ENCODE results near the gene NLRP6.

The NLRP6 gene

DNA sequence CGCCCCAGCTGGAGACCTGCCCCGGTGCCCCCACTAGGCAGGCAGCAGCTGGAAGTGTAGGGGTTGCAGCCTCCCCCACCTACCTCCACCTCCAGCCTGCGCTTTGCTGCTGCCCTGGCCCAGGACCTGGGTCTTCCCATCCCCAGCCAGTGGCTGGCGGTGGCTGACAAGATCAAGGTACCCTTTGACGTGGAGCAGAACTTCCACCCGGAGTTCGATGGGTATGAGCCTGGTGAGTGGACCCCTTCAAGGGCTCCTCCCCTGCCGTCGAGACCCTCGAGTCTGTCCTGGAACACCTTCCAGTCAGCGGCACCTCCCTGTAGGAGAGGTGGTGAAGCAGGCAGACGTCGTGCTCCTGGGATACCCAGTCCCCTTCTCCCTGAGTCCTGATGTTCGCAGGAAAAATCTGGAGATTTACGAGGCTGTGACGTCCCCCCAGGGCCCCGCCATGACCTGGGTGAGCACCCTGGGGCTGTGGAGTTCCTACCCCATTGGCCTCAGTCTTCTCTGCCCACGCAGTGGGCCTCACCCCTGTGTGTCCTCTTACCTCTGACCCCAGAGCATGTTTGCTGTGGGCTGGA lies 15.2 kb downstream of the NLRP6 start:
- DNase-seq (ENCODE audit: low read depth in 3 of 3) = no peak

DNA sequence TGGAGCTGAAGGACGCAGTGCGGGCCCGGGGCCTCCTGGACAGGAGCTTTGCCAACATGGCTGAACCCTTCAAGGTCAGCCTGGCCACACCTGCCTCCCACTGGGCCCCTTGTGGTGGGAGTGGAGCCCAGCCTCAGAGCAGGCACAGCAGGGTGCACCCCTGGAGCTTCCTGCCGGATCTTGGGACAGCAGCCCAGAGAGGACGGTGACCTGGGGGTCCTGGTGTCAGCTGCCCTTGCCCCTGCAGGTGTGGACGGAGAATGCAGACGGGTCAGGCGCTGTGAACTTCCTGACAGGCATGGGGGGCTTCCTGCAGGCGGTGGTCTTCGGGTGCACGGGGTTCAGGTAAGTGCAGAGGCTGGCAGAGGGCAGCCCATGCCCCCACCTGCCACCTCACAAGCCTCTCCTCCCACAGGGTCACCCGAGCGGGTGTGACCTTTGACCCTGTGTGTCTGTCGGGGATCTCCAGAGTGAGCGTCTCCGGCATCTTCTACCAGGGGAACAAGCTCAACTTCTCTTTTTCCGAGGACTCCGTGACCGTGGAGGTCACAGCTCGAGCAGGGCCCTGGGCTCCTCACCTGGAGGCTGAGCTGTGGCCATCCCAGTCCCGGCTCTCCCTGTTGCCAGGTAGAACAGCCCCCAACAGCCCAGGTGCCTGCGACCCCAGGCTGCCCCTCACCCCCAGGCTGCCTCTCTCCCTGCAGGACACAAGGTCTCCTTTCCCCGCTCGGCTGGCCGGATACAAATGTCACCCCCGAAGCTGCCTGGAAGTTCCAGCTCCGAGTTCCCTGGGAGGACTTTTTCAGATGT lies 15.8 kb downstream of the NLRP6 start:
- DNase-seq (ENCODE audit: low read depth in 3 of 3) = no peak

DNA sequence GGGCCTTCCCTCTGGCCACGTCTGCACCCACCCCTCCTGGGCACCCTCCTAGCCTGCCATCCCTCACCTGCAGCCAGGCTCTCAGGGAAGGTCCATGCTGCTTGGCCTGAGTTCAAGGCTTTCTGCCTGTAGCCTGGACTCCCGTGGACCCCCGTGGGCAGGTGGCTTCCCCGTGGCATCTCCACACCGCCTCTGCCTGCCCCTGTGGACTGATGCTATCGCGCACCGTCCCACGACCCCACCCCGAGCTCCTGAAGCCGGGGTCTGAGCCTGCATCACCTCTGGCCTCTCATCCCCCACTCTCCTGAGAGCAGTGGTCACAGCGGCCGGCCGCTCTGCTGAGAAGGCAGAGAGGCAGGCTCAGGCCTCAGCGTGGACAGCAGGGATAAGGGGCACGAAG lies 16.6 kb downstream of the NLRP6 start:
- DNase-seq (ENCODE audit: low read depth in 3 of 3) = no peak

DNA sequence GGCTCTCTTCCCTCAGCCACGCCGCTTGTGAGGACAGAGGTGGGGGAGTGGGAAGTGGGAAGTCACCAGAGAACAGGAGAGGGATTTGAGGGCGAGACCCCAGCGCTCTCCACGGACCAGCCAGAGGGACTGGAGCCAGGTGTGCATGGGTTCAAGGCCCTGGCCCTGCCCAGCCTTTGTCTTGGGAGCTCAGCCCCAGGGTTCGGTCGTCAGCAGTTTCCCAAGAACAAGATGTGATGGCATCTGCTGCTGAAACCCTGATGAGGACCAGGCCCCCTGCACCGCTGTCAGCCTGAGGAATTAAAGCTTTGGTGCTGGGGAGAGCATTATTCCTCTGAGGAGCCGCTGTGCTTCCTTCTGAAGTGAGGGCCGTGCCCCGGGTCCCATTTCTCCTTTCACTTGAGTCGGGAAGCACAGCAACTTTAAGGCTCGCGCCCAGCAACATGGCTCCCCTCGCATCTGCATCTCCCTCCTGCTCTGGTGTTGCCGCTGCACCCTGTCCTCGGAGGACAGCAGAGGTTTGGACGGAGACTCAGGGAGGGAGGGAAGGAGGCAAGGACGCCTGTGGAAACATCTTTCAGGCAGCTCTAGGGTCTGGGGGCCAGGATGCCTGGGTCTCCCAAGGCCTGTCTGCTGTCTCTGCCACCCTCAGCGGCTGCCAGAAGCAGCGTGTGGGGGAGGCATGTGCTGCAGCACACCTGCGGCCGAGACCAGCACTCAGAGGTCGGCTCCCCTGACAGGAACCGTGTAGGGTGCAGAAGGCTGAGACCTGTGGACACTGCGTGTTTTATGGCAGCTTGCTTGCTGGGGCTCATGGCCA lies 17.4 kb downstream of the NLRP6 start:
- DNase-seq (ENCODE audit: low read depth in 3 of 3) = no peak

DNA sequence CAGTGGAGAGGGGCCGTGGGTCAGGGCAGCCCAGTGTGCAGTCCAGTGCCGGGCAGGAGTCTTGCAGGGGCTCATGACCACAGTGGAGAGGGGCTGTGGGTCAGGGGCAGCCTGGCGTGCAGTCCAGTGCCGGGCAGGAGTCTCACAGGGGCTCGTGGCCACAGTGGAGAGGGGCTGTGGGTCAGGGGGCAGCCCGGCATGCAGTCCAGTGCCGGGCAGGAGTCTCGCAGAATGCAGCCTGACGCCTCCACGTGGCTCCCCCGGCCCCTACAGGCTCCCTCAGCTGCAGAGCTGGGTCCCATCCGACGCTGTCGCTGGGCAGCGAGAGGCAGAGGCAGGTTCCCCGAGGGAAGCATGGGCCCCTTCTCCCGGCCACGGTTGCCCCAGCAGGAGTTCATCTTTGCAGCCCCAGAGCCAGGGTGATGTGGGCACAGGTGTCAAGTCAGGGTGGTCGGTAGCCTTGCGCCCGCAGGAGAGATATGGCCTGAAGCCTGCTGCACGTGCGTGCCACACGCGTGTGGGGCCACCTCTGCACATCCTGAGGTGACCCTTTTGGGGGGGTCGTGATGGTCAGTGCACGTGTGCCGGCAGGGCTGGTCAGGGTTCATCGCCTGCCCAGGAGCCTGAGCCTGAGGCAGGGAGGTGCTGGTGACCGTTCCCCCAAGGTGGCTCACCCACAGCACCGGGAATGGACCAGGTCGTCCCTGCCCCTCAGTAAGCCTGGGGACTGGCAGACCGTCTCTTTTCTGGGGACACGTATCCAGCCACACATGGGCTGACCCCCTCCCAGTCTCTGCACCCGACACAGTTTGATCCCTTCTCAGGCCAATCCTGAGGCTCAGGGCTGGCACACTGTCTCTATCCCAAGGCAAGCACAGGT lies 18.2 kb downstream of the NLRP6 start:
- DNase-seq (ENCODE audit: low read depth in 3 of 3) = no peak

DNA sequence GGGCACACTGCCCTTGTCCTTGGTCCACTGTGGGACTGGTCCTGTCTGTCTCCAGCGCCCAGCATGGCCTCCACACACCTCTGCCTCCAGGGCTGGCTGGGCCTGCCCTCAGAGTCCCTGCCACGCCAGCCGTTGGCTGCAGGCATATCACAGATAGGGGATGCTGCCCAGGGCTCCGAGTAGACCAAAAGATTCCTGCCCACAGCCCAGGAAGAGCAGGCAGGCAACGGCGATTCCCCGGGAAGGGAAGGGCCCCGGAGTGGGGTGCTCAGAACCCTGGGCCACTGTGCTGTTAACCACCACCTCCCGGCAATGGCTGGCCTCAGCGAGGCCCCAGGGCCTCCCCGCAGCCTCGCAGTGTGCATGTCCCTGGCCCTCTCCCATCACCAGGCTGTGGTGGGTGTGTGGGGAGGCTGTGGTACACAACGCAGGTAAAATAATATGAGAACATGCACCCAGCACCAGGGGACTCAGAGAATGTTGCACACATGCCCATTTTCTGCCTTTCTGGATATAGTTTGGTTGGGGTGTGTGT lies 18.9 kb downstream of the NLRP6 start:
- no peak for DNase-seq (ENCODE audit: low read depth in 3 of 3)

DNA sequence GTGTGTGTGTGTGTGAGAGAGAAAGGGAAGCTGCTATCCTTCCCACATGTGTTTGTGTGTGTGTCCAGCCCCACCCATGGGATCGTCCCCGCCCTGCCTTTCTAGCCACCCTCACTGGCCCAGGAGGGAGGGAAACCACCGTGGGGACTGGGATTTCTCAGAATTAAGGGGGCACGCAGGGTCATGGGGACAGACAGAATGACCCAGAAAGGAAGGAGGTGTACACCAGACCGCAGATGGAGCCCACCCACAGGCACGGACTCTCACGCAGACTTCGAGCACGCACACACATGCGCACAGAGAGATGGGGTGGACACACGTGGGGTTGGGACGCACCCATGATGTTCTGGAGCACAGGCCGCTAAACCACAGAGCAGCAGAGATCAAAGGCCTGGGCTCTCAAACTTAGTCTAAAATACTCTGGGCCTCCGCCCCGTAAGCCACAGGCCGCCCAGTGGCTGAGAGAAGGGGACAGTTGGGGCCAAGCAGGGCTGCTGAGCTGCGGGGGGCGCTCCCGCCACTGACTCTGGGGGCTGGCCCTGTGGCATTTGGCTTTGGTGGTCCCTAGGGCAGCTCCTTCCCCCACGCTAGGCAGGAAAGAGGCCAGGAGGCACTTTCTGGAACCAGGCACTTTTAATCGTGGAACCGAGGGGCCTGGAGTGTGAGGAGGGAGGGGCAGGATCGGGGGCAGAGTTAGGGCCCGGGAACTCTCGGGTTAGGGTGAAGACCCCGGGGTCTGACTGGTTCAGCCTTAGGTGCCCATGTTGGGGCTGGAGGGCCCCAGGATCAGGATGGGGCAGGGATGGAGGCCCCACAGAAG lies 19.6 kb downstream of the NLRP6 start:
- DNase-seq (ENCODE audit: low read depth in 3 of 3) = no peak

DNA sequence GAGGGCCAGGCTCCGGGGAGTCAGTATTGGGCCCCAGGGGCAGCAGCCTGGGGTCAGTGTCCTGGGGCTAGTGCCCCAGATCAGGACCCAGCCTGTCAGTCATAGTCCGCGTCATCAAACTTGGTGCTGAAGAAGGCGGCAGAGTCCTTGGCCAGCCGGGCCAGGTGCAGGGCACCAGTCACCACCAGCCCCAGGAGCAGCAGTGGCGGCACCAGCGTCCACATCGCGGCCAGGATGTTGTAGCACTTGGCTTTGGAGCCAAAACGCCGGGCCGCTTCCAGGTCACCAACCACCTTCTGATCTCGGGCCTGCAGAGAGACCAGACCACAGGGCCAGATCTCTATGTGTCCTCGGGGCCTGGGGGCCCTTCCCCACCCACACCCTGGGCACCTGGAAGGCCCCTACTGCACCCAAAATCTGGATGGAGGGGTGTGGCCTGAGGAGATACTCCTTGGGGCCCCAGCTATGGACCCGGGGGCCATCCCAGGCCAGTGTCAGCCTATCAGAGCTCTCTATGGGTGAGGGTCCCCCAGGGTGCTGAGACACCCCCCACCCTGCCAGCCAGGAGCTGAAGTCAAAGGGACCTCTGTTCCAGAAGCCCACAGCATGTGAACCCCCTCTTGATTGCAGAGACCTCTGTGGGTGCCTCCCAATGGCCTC lies 20.3 kb downstream of the NLRP6 start:
- no peak for DNase-seq (ENCODE audit: low read depth in 3 of 3)

DNA sequence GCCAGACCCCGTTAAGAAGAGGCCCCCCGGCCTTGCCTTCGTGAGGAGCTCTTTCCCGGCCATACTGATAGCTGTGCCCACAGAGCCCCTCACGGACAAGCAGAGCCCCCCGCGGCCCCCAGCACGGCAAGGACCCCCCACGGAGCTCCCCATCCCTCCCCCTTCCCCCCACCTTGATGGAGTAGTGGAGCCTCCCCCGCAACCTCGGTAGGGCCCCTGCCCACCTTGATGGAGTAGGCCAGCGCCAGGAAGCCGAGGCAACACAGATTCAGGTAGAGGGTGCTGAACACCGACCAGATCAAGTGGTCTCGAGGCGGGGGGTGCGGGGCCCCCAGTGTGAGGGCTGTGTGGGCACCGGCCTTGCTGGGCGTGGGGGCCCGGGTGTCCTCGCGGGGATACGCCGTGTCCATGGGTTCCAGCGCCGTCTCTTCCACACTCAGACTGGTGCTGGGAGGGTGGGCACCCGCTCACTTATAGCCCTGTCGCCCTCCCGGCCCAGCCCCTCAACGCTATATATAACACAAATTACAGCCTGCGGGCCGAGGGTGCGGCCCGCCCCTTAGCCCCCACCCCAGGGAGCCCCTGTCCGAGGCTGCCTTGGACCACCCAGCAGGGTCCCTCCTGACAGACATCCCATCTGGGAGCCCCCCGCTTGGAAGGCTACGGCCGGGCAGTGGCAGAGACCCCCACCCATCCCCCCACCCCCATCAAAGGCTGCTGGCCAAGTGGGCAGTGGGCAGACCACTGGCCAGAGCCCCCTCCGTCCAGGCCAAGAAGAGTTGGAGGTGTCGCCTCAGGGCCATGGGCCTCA lies 21.1 kb downstream of the NLRP6 start, which contains the start of gene IFITM5:
Gene IFITM5 (minus strand): TSS at position 446 of the 811 bp plus-strand sequence. CDS start 36 bp downstream, at position 410.
- no peak for DNase-seq (ENCODE audit: low read depth in 3 of 3)

DNA sequence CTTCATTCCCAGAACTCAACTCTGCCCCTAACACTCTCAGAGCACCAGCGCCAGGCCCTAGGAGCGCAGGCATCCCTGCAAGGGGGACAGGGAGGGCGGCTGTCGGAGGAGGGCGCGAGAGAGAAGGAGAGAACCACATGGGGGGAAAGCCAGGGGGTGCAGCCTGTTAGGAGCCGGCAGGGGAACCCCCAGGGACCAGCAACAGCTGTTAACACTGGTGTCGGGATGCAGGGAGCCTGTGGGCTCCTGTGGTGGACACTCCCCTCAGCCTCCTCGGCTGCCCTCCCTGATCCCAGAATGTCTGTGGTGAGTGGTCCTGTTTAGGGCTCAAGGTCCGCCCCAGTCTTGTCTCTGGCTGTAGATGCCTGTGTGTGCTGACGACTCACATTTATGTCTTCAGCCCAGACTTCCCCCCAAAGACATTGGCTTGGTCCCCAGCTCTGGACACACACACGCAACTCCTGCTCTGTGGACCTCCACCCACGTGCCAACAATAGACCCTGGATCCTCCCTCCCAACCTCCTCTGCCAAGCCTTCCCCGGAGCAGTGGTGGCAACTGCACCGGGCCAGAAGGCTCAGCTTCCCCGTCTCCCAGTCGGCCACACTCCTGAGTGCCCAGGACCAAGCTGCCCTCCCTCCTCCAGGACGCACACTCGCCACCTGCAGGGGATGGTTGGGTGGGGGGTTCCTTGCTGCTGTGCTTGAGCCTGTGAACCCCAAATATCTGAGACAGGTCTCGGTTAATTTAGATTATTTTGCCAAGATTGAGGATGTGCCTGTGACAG lies 21.9 kb downstream of the NLRP6 start:
- no peak for DNase-seq (ENCODE audit: low read depth in 3 of 3)

DNA sequence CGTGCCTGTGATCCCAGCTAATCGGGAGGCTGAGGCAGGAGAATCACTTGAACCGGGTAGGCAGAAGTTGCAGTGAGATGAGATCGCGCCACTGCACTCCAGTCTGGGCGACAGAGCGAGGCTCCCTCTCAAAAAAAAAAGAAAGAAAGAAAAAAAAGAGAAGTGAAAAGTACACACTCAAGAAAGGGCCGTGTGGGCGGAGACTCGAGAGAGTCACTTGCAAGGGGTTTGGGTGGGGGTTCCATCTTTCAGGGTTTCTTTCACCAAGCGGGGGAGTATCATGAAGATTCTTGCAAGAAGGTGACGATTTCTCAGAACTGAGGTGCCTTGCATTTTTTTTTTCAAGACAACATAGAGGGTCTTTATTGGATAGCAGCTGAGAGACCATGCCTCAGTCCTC lies 25.2 kb downstream of the NLRP6 start:
- no peak for DNase-seq (ENCODE audit: low read depth in 3 of 3)

DNA sequence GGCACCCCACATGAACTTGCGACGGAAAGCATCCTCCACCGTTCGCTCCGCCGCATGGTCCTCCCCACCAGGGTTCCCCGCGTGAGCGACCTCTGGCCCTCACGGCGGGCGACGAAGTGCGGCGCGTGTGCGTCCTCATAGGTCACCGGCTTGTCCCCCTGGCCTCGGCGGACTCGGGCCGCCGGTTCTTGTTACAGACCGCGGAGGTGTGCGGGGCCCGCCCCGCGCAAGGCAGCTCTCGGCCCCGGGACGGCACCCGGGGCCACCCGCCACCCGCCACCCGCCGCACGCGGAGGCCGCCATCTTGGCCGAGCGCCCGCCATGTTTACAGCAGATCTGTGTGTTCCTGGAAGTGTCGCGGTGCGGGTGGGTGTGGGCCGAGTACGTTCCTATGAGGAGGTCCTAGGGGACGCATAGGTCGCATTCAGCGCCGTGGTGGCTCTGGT lies 25.9 kb downstream of the NLRP6 start:
- DNase-seq (ENCODE audit: low read depth in 3 of 3) = no peak

DNA sequence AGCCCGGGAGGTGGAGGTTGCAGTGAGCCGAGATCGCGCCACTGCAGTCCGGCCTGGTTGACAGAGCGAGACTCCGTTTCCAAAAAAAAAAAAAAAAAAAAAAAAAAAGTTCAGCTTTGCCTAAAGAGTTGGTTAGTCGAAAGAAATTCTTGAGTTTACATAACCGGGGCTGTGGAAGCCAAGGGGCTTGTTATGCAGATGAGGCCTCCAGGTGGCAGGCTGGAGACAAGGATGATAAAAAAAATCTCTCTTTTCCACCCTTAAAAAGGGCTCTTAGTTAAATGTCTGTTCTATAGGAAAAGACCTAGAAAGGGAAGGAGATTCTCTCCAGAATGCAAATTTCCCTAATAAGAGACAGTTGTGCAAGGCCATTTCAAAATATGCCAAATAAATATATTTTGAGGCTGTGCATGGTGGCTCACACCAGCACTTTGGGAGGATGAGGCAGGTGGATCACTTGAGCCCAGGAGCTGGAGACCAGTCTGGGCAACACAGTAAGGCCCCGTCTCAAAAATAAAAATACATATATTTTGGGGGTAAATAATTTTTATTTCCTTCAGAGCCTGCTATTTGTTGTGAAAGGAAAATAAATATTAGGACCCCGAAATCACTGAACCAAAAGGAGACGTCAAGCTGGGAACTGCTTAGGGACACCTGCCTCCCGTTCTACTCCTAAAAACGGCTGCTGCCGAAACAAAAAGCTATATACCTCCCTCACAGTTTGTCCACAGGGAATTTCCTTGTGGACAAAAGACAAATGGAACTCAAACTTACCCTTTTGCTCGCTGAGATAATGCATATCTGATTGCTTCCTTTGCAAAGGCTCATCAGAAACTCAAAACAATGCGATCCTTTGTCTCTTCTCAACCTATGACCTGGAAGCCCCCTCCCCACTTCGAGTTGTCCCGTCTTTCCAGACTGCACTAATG lies 27.0 kb downstream of the NLRP6 start:
- DNase-seq (ENCODE audit: low read depth in 3 of 3) = no peak

DNA sequence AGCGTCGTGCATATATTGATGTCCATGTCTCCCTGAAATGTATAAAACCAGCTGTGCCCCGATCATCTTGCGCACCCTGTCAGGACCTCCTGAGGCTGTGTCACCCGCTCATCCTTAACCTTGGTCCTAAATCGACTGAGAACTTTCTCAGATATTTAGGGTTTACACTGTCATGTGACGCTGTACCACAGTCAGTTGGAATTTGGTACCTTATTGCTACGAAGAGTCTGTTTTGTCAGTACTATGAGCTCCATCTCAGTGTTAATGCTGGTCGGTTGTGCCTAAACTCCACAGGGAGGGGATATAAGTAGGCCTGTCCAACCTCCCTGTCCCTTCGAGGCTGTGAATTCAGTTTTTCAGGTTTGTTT lies 27.6 kb downstream of the NLRP6 start:
- DNase-seq (ENCODE audit: low read depth in 3 of 3) = no peak

DNA sequence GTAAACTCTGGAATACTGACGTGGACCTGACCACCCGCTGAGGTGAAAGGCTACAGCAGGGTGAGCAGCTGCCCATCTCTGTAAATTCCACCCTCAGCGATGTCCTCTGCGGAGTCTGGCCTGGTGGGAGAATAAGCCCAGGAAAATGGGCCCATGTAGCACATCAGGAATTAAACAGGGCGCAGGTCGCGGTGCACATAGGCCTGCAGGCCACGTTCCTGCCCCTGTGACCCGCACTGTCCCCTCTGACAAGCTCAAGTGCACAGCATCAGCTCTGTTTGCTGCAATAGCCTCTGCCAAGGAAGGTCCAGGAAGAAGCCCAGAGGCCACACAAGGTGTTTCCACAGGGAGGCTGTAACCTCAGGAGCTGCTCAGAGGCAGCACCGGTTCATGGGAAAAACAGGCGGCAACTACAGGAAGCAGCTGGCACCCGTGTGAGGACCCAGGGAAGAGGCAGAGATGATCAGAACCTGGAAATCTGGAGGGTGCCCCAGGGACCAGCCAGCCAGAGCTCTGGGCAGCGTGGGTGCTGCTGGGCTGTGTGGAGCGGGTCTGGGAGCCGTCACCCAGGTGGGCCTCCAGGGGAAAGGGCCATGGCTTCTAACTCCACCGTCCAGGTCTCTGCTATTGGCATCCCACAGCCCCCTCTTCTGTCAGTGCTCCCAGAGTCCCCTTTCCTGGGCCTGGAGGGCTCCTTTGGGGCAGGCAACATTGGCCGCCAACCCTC lies 28.6 kb downstream of the NLRP6 start:
- DNase-seq (ENCODE audit: low read depth in 3 of 3) = no peak
